ENCODE measurements around the gene SBF1.

The SBF1 gene

DNA sequence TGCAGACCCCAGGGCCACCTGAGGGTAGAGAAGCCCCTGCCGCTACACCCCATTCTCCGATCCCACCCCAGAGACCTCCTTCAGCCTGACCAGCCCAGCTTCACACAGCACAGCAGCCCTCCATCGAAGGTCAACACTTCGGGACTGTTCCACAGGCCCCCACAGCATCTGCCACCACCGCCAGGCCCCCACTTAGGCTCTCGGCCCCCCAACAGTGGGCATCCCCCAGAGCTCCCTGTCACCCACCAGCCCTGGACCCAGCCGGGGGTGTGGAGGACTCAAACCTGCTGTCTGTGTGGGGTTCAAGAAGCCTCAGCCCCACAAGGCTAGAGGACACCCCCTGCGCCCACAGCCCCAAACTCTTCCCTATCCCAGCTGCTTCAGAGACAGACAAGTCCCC, 6.2 kb downstream of the SBF1 start:
- DNase-seq (ENCODE audit: low read depth, low spot score), result no peak

- DNase-seq (ENCODE audit: low read depth, low spot score), result no peak
Observed at GRCh38 chr22:50467773-50468440, 6.9 kb downstream of the SBF1 start.

- no peak for DNase-seq (ENCODE audit: low read depth, low spot score)
Observed at GRCh38 chr22:50467341-50467740, 7.5 kb downstream of the SBF1 start.

DNA sequence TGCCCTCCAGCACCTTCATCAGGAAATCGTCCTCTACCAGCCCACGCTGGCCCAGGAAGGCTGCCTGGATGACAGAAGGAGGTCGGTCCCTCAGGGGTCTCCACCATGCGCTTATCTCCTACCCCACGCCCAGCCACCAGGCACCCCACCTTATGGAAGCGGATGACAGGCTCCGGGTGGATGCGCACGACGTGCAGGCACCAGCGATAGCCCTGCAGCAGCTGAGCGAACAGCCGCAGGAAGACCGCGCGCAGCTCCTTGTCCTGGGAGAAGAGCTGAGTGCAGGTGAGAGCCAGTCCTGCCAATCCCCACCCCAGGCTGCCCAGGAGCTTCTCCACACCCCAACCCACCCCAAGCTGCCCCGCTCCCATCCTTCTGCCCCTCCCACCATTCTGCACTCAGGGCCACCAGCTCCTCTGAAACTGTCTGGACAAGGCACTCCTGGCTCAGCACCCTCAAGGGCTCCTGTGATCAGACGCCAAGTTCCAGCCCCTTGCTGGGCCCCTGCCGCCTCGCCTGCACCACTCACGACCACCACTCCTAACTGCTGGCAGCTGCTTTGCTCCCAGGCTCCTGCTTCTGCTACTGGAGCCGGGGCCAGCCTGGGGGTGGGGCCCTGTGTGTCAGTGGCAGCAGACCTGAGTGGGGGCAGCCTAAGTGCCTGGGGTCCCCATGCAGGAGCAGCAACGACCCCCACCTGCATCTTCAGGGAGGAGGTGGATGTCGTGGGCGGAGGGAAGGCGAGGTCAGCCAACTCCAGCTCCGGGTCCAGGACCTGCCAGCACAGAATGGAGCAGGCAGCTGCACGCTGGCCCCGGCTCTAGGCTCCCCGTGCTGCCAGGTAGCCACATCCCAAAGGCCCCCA, 9.5 kb downstream of the SBF1 start:
- no peak for DNase-seq (ENCODE audit: low read depth, low spot score)

GRCh38 chr22:50464451-50464850, 10.4 kb downstream of the SBF1 start:
- DNase-seq (ENCODE audit: low read depth, low spot score), result no peak

DNA sequence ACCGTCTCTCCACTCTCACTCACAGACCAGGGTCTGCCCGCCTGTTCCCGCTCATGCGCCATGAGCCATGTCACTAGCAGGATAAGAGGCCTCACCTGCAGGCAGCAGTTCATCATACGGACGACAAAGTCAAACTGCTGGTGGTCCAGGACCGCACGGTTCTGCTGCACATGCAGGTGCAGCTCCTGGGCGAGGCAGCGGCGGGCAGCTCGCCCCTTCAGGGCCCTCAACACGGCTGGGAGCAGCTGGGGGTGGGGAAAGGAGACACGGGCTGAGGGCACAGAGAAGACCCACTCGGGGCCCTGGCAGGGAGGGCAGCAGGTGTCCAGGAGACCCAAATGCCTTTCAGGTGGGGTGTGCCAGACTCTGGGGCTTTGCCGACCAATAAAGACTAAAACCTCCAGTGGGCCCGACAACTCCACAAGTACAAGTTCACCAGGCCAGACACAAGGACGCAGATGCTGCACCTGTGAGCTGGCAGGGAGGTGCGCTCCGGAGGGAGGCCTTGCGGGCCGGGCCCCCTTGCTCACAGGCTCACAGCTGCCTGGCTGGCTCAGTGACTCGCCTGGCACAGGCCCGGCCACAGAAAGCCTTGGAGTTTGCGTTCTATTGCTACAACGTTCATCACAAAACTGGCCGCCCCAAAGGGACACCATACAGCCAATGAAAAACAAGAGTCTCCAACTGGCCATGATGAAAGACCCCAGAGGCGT, 11.5 kb downstream of the SBF1 start:
- no peak for DNase-seq (ENCODE audit: low read depth, low spot score)

- DNase-seq (ENCODE audit: low read depth, low spot score), result no peak
Observed at GRCh38 chr22:50461979-50462540, 12.8 kb downstream of the SBF1 start.

- DNase-seq (ENCODE audit: low read depth, low spot score), result no peak
Observed at GRCh38 chr22:50461536-50461935, 13.3 kb downstream of the SBF1 start.

DNA sequence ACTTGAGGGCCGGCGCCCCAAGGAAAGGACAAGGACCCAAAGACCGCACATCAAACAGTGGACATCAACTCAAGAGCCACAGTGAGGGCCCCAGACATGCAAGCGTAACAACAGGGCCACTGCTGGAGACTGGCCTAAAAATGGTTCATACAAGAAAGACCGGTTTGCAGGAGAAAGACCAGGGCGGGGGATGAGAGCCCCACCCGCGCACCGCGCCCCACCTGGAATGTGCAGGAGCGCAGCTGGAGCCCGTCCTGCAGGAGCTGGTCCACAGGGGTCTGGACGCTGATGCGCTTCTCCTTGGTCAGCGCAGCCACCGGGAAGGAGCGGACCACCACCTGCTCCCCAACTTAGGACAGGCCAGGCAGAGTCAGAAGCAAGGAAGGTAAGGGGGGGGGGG, 13.9 kb downstream of the SBF1 start:
- no peak for DNase-seq (ENCODE audit: low read depth, low spot score)

DNA sequence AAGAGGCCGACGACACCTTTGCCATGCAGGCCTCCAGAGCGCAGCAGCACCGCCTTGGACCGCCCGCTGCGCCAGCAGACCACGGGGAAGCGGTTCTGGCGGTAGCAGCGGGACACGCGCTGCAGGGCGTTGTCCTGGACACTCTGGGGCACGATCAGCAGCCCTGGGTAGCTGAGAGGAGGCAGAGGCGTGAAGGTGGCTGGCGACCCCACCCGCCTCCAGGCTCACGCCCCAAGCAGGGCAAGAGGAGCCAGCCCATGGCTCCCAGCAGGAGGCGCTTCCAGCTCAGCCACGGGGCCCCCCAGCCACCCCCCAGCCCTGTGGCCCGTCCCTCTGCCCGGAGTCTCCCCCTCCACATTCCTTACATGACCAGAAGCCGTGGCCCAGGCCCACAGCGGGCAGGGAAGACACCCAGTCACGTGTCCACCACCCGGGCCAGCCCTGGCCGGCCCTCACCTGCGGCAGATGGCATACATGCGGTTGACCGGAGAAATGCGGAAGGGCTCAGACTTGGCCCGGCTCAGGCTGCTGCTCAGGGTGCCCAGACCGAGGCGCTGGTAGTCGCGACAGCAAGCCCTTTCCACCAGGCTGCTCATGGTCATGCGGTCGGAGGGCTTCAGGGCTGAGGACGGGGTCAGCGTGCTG, 15.2 kb downstream of the SBF1 start:
- DNase-seq (ENCODE audit: low read depth, low spot score), result no peak

DNA sequence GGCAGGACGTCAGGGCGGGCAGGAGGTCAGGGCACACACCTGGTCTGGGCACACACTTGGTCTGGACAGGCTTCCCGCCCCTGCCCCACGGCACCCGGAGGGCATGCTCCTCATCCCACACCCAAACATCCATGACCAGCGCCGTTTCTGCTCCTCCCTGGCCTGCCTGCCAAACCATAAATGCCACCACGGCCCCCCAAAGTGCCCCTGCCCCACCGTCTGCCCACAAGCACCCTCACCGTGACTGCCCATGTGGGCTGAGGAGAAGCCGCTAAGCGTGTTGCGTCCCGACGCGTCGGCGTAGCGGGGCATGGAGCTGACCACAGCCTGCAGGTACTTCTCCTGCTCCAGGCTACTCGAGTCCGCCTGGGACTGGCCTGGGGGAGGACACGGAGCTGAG, 15.8 kb downstream of the SBF1 start:
- DNase-seq (ENCODE audit: low read depth, low spot score), result no peak

DNA sequence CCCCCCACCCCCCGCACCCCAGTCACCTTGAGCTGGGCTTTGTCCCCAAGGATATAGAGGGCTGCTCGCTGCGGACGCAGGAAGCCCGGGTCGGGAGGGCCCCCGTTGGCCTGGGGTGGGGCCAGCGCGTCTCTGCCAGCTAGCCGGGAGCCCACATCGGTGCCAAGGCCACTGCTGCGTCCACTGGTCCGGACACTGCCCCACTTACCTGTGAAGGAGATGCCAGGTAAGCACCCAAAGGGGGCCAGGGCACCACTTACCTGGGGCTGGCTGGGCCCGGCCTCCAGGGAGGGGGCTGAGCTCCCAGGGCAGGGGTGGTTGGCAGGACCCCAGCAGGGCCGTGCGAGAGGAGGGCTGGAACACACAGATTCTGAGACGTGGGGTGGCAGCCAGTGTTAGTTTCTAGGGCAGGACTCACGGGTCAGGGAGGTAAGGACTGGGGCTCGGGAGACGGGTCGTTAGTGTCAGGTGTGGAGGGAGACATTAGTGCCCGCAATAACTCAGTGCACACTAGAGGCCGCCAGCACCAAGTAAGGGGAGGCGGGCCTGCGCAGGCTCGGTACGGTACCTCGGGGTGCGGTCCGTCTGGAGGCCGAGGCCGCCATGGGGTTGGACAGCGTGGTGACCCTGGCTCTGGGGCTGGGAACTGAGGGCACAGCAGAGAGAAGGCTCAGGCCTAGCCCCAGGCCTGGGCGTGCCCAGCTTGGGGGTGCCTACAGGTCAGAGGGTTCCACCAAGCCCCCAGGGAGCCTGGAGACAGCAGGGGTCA, 18.2 kb downstream of the SBF1 start:
- no peak for DNase-seq (ENCODE audit: low read depth, low spot score)

DNA sequence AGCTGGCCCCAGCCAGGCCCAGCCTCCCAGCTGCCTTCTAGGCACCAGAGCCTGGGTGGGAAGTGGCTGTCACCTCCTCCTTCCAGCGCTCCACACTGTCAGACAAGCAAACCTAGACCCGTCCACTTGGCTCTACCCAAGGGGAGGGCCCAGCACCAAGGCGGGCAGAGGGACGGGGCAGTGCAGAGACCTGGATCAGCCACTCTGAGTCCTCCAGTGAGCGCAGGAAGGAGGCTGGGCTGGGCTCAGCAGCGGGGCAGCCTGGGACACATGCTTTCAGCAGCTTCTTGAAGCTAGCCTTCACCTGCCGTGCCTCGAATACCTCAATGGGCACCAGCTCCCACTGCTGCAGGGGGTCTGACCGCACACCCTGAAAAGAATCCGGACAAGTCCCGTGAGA, 18.8 kb downstream of the SBF1 start:
- DNase-seq (ENCODE audit: low read depth, low spot score), result no peak

DNA sequence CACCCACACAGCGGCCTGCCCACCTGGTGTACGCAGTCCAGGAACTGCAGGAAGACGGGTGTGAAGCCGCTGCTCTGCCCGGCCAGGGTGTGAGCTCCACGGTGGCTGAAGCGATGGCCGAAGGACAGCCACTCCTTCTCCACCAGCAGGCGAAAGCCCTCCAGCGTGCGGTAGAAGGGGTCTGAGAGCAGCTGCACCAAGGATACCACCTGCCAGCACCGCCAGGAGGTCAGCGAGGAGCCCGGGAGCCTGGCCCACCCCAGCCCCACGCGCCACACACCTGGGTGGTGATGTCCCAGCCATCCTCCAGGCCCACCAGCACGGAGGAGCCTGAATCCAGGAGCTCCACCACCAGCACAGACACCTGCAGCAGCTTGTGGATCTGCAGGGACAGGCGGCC, 19.6 kb downstream of the SBF1 start:
- DNase-seq (ENCODE audit: low read depth, low spot score), result no peak

- no peak for DNase-seq (ENCODE audit: low read depth, low spot score)
Observed at GRCh38 chr22:50454556-50455075, 20.2 kb downstream of the SBF1 start.

GRCh38 chr22:50452649-50453048, 22.2 kb downstream of the SBF1 start:
- DNase-seq (ENCODE audit: low read depth, low spot score), result no peak

DNA sequence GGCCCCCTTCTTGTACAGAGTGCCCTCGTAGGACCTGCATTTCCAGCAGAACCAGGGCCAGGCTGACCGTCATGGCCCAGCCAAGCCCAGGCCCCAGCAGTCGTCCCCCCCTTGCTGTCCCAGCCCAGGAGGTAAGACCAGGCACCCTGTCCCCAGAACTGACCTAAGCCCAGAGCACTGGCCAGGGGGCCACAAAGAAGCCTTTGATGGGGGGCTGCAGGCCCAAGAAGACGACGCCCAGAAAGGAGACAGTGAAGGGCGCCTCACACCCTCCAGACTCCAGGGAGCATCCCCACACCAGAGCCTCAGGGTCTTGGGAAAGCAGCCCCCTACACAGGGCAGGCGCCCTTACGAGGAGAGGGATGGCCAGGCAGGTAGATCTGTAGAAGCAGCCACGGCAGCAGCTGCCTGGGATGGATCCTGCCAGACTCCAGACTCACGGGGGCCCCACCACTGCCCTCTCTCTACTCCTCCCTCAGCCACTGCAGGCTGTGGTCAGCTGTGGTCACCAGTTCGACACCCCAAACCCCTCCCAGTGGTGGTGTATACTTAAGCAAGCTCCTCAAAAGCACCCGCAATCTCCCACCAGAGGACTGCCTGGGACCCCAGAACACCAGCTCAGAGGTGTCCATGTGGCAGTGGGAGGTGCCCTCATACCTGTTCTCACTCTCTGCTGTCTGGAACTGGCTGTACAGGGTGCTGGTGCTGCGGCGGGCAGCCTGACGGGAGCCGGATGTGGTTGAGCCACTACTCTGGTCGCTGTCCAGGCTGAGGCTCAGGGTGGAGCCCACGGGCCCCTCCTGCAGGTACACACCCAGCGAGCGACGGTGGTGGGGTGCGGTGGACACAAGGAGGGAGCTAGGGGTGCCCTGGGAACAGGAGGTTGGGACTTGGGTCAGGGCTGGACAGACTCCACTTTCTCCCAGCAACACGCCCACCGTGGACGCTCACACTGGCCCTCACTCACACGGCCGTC, 27.0 kb downstream of the SBF1 start:
- DNase-seq (ENCODE audit: low read depth, low spot score), result no peak

GRCh38 chr22:50446708-50447575, 27.9 kb downstream of the SBF1 start:
- DNase-seq (ENCODE audit: low read depth, low spot score), result no peak

All from astrocyte of the hippocampus (primary cell).